T1000 (cell line): ENCODE measurements around the gene COL2A1.

ENCODE experiments used
- DNase-seq: peaks from one replicate; lab custom pipeline; 2025; ENCODE audit warnings: mixed read lengths; lab: John Stamatoyannopoulos, UW

The COL2A1 gene

GRCh38 chr12:48012070-48012469 is 7.8 kb upstream of the COL2A1 start:
- DNase-seq: no peak

DNA sequence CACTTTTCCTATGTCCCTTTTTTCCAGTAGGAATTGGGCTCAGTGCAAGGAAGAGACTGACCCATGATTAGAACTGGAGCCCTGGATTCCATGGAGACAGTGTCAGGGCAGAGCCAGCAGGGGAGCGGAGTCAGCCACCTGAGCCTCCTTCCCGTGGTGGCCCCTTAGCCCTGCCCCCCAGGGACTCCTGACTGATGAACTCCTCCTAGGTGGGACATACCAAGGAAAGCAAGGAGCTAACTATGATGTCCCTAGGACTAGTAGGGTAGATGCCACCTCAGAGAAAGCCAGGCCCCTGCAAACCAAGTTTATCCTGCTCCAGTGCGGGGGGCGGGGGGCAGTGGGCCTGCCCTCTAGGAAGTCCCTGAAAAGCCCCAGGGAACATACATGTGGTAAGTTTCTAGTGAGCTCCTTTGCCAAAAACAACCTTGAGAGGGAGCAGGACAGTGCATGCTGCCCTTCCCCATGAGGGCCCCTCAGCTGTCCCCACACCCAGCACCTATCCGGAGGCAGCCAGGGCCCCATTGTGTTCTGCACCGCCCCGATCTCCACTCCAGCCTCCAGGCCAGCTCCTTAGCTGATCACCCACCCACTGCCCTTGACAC is 6.2 kb upstream of the COL2A1 start:
- no peak for DNase-seq

- DNase-seq: no peak
Observed at GRCh38 chr12:48009471-48009870, 5.2 kb upstream of the COL2A1 start.

DNA sequence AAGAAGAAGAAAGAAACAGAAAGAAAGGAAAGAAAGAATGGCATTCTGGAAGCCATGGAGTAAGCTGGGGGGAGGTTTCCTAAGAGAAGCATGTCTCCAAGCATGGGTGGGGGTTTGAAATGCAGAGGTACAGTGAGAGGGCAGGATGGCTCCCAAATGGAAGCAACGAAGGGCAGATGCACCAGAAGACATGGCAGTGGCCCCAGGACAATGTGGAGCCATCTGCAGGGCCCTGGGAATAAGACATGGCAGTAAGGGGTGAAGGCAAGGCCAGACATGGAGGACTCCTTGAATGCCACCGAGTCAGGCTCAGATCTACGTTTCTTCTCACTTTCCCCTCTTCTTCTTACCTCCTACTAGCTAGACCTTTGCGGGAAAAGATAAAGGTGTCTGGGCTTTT is 4.7 kb upstream of the COL2A1 start:
- no peak for DNase-seq

DNA sequence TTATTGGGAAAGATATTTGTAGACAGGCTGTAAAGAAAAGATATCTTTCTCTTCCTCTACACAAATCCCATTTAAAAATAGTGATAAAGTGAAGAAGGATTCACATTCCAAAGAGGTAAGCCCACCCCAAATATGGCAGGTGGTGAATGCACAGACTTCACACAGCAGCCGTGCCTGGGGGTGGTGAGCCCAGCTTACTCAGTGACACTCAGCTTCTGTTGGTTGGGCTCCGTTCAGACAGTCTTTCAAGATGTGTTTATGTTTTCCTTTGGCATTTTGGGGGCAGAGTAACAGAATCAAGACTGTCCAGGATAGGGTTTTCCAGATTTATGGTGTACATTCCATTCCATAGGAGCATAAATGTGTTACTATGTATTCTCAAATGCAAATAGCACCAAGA is 4.1 kb upstream of the COL2A1 start:
- no peak for DNase-seq

DNA sequence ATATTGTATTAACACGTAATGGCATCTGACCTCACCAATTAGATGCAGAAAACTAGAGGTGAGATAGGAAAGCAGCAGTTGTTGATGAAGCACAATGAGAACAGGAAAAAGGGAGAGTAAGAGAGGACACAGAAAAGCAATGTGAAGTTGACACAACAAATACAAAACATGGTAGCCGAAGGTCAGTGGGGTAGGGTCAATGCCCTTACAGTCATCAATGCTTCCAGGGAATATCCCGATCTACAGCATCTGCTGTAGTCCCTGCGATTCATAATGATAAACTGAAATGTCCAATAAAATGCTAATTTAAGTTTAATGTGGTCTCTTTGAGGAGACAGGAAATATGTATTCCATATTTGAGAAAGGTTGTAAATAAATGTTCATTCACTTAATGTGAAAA is 2.9 kb upstream of the COL2A1 start:
- no peak for DNase-seq

DNA sequence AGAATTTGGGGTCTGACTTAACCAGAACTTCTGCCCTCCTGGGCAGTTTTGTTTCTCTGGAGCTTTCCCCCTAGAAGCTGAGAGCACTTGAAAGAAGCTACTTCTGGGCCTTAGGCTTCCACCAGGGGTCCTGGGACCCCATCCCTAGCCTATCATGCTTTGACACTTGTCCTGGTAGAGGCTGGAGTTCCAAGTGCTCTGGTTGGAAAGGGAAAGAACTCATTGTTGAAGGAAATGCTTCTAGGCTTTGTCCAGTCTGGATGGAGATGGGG is 1.4 kb upstream of the COL2A1 start:
- no peak for DNase-seq

- DNase-seq: no peak
Observed at GRCh38 chr12:48005001-48005749, 899 bp upstream of the COL2A1 start.

- DNase-seq: no peak
Observed at GRCh38 chr12:48003226-48004052, 837 bp downstream of the COL2A1 start.

- no peak for DNase-seq
Observed at GRCh38 chr12:48002773-48003218, 1.5 kb downstream of the COL2A1 start.

GRCh38 chr12:48002414-48002730 is 1.9 kb downstream of the COL2A1 start:
- no peak for DNase-seq

- DNase-seq: no peak
Observed at GRCh38 chr12:48001505-48002413, 2.5 kb downstream of the COL2A1 start.

- DNase-seq: no peak
Observed at GRCh38 chr12:48000878-48001504, 3.3 kb downstream of the COL2A1 start.

DNA sequence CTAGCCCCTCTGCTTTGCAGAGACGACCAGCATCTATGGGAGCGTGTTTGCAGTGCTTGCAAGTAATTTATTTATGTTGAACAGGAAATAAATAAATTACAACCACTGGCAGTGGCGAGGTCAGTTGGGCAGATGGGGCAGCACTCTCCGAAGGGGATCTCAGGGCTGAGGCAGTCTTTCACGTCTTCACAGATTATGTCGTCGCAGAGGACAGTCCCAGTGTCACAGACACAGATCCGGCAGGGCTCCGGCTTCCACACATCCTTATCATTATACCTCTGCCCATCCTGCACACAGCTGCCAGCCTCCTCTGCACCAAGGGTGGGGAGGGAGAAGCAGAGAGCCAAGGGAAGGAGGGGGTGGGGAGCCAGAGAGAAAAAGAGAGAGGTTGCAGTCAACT is 4.5 kb downstream of the COL2A1 start:
- DNase-seq: no peak

GRCh38 chr12:47997321-47997720 is 7.0 kb downstream of the COL2A1 start:
- DNase-seq: no peak

DNA sequence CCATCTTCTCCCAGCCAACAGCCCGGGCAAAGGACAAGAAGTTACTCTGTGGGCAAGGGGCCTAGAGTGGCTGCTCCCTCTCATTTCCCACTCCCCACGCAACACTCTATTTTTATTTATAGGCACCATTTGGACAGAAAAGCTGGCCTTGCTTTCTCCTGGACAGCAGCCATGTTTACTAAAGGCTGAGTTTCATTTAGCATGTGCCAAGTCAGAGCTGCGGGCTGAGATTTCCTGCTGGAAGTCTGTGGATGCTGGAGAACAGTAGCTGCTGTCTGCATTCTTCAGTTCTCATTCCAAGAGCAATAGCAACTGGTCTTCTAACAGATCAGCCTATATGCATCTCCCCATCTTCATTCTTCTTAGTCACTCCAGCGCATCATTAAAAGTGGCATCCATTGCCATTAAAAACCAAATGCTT is 8.3 kb downstream of the COL2A1 start:
- no peak for DNase-seq

DNA sequence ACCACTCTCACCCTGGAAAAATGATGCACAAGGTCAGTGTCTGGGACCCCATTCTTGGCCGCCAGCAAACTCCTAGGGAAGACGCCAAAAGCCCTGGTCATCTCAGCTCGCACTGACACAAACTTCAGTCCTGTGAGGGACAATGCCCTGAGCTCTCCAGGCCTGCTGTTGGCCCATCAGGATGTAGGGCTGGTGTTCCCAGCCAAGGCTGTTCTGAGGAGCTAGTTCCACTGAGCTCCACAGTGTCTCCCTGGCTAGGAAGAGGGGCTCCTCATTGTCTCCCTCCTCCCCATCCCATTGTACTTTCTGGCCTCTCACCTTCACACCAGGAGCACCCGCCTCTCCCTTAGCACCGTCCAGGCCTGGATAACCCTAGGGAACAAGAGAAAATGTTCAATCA is 10.8 kb downstream of the COL2A1 start:
- no peak for DNase-seq

DNA sequence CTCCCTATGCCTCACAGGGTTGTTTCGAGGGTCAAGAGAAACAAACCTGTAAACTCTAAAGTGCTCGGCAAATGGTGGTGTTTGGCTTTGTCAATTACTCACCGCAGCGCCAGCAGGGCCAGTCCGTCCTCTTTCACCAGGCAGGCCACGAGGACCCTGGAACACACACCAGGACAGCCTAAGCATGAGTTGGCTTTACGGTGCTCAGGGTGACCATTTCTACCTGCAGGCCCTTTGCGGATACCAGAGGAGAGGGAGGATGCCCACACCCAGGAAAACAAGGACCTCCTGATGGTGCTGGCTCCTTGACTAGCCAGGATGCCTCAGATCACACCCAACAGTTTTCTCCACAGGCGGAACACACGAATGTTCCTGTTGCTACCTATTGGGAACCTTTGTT is 11.5 kb downstream of the COL2A1 start:
- DNase-seq: no peak

DNA sequence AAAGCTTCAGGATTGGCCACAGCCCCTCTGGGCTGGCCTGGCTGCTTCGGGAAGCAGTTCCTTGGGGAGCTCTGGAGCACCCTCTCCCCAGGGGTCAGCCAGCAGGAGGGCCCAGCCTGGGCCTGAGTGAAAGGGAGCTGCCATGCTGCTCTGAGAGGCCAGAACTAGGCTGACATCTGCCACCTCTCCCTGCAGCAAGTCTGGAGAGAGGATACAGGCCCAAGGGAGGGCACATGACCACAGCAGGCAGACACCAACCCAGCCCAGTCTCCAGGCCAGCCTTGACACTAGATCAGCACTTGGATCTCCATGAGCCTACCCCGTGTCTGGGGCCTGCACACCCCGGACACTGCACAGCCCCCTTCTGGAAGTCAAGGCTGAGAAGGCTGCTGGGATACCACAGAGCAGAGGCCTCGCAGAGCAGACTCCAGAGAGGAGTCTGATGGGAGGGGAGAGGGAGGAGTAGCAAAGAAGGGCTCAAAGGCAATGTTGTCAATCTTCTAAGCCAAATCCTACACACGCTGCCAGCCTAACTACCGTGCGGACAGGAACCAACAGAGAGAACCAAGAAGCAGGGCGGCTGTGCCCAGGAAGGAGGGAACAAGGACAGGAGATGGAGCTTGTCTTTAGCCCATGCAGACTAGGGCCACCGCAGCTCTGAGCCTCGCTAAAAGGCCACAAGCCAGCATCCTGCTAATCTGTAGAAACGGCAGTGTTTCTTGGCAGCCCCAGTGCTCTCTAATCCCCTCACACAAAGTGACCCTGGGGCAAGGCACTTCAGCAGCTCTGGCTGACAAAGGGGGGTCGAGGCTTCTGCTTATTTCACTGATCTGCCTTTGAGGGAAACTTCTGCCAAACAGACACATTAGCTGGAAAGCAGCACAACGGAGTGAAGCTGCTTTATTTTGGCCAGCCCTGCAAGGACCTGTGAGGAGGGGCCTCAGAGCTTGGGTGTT is 12.9 kb downstream of the COL2A1 start:
- DNase-seq: no peak

GRCh38 chr12:47990351-47991105 is 13.7 kb downstream of the COL2A1 start:
- DNase-seq: no peak
